Stimulated activated CD4-positive, alpha-beta T cell treated with anti-CD3 and anti-CD28 coated beads, TNF-alpha, amount 100 ng/mL, for 24 hours (primary cell): ENCODE results near the gene NPW.
A peak's percentile ranks its signal among the peaks of the same experiment; 100 is the strongest.

Source experiments
- DNase-seq, 3 experiments: peaks; one replicate each; pipeline ENCODE4 v3.0.0-alpha.2; 2020; ENCODE audit warnings: low read depth in 3 of 3

Gene NPW

DNA sequence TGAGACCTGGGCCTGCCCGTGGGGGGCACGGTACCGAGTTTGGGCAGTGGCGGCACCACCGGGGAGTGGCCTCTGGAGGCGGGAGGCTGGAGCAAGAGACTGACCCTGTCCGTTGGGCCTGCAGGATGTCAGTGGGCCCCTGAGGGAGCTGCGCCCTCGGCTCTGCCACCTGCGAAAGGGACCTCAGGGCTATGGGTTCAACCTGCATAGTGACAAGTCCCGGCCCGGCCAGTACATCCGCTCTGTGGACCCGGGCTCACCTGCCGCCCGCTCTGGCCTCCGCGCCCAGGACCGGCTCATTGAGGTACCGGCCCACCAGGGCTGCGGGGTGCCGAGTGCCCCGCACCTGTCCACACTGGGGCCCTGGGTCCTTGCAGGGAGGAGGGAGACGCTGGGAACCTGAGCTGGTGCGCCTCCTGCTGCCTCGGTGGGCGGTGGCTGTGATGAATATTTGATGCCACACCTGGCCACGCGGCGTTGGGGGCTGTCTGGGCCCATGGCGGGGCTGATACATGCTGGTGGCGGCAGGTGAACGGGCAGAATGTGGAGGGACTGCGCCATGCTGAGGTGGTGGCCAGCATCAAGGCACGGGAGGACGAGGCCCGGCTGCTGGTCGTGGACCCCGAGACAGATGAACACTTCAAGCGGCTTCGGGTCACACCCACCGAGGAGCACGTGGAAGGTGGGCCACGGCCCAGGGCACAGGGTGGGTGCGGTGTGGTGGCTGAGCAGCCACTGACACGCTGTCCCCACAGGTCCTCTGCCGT, 16.8 kb downstream of the NPW start:
- no peak for DNase-seq

DNA sequence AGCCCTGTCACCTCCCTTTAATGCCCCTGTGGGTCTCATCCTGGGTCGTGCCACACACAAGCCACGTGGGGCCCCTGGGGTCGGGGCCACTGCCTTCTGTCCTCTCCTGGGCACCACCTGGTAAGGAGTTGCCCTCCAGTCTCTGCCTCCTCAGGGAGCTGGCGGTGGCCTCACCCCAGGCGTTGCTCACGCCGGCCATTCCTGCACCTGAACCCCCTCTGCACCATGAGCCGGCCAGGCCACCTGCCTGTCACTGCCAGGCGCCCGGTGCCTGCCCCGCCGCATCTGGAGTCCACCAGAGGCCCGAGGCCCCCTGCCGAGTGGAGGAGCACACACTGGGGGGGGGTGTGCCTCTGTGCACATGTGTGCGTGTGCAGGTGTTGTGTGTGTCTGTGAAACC, 17.5 kb downstream of the NPW start:
- no peak for DNase-seq

DNA sequence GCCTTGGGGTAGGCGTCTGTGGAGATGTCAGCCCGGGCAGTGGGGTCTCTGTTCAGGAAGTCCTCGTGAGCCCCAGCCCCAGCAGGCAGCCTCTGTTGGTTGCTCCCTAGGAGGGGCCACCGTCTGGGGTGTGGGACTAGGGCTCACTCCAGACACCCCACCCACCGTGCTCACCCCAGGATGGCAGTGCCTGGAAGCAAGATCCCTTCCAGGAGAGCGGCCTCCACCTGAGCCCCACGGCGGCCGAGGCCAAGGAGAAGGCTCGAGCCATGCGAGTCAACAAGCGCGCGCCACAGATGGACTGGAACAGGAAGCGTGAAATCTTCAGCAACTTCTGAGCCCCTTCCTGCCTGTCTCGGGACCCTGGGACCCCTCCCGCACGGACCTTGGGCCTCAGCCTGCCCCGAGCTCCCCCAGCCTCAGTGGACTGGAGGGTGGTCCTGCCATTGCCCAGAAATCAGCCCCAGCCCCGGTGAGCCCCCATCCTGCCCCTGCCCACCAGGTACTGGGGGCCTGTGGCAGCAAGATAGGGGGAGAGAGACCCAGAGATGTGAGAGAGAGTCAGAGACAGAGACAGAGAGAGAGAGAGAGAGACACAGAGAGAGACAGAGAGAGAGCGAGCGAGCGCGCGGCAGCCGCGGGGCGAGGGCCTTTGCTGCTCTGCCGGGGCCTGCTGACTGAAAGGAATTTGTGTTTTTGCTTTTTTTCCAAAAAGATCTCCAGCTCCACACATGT, 18.2 kb downstream of the NPW start:
- no peak for DNase-seq

DNA sequence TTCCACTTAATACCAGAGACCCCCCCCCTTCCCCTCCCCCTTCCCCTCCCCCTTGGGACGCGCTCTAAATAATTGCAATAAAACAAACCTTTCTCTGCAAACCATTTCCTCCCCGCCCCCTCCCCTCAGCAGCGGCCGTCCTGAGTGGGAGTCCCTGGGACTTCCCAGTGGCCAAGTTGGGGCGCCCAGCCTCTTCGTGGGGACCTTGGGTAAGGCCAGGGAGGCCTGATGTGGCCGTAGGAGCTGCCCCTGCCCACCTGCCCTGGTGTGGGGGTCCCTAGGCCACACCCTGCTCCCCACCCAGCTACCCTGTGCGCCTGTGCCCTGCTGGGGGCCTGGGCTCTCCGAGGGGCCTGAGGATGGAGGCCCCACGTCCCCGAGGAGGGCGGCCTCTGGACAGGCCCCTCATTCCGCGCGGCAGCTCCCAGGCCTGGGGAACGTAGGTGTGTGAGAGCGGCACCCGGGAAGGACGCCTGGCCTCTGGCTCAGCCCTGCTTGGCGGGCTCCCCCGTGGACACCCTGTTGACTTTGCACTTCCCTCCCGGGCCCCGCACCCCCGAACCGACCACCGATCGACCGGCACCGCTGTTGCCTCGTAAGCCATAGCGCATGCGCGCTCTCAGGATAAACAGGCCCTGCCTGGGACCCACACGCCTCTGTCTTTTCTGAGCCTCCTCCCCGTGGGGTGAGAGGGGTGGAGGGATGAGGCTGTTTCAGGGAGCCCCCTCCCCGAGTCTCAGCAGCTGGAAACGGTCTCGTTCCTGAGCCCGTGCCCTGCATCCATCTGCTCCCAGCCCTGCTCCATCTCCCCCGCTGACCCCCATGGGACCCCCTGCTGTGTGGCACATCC, 19.0 kb downstream of the NPW start:
- no peak for DNase-seq

DNA sequence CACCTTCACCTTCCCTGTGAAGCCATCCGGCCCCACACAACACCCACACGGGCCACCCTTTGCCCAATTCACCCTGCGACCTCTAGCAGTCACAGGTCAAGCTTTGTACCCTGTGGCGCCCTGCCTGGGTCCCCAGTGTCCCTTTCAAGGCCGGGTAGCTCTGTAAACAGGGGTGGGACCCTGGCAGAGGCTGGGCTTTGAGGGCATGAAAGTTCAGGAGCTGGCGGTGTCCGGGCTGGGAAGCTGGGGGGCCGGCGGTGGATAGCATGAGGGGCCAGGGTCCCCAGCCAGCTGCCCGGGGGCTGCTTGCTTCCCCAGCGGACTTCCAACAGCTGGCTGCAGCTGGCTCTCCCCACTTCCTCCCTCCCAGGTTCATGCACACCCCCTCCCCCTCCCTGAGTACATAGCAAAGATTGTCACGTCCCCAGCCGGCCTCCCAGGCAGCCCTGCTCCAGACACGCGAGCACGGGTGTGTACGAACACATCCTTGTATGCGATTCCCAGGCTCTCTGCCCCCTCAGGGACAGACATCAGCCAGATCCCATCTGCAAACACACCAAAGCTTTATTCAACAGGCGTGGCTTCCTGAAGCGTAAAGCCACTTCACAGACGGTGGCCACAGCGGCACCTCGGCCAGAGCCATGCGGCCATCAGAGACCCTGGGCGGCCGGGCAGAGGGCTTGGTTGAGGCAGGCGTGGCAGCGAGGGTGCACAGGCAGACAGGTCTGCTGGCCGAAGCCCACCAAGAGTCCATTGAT, 19.9 kb downstream of the NPW start:
- DNase-seq, result no peak

DNA sequence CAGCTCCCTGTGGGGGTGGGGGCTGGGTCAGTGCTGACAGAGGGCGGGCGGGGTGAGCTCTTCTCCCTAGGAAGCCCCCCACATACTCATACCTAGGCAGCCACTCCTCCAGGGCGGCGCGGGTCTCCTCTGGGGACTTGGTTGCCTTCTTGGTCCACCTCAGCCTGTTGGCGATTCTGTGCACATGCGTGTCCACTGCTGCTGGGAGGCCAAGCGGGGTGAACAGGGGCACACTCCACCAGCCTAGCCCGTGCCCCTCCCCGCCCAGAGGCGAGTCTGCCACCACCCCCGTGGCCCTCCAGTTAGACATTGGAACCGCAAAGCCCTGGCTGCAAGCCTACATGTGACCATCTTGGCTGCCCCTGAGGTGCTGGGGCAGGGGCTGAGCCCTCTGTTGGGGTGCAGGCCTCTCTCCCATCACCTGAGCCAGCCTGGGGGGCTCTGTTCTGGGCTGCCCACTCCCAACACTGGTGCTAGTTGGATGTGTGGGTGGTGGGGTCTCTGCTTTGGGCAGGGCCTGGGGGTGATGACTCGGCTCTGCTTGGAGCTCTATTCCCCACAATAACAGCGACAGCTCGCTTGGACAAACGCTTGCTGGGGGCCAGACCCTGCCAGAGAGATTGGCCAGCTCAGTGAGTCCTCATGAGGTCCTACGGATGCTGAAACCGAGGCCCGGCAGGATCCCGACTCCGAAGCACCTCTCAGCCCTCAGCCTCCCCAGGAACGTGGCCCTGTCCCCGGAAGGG, 20.6 kb downstream of the NPW start:
- no peak for DNase-seq

DNA sequence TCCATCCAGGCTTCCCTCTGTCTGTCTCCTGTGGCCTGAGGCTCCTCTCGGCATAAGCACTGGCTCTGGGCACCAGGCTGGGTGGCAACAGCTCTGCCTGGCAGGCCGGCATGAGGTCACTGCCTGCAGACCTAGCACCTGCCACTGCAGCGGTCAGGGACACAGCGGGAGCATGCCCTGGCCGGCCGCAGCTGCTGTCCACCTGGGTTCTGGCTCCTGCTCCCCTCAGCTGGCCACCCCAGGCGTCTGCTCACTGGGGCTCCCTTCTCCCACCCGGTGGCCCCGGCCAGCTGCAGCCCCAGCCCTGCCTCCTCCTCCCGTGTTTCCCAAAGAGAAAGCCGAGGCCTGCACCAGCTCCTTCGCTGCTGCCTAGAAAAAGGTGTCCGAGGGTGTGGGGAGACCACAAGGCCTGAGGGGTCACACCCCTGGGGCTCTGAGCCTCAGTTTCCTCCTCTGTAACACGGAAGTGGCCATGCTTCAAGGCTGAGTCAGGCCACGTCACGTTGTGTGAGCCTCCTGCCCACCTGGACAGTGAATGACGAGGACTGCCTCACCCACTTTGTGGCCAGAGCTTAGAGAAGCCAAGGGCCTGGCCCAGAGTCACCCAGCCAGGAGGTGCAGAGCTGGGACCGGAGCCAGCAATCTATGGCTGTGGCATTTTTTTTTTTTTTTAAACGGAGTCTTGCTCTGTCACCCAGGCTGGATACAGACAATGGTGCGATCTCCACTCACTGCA, 21.4 kb downstream of the NPW start:
- DNase-seq, result no peak

DNA sequence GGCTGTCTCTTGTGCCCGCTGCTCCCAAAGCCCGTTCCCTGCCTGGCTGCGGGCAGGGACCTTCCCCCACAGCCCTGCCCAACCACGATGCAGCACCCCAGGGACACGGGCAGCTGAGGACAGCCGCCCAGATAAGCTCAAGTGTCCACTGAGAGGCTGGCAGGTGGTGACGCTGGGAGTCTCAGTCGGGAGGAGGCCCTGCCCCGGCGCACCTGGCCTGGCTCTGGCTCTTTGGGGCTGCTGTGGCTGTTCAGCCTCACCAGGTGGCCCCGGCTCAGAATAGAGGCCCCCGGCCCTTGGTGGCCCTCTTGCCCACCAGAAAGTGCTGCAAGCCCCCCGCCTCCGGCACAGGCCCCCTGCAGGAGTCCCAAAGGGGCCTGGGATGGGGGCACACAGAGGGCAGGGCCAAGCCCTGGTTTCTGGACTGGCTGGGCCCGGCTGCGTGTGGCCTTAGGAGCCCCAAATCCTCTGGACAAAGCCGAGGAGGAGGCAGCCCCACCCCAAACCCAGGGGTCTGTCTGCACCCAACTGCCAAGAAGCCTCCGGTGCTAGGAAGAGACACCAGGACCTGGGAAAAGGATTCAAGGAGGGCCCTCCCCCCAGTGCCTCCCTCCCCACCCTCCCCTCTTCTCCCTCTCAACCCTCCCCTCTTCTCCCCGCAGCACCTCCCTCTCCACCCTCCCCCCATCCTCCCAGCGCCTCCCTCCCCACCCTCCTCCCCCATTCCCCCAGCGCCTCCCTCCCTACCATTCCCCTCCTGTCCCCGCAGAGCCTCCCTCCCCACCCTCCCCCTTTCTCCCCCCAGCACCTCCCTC, 22.8 kb downstream of the NPW start:
- no peak for DNase-seq

DNA sequence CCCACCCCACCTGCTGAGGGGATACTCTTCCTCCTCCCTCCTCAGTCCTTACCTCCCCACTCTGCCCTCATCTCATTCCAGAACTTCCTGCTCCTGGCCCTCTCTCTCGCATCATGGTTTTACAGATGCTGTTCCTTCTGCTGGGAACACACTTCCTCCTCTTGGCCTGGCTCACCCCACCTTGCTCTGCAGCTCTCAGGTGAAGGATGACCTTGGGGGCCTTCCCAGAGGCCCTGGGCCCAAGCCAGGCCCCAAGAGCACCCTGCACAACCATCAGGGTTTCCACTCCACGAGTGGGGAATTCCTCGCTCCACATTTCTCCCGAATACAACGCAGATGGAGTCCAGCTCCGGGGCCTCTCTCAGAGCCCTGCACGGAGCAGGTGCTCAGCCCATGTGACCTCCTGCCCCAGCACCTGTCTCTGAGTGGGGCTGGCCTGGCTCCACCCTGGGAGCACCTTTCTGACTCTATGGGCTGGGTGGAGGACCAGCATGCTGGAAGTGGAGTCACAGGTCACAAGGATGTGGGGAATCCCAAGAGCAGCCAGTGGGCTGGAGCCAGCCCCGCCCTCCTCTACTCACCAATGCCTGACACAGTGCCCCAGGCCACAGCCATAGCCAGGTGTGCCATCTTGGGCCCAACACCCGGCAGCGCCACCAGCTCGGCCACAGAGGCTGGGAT, 23.5 kb downstream of the NPW start:
- no peak for DNase-seq

DNA sequence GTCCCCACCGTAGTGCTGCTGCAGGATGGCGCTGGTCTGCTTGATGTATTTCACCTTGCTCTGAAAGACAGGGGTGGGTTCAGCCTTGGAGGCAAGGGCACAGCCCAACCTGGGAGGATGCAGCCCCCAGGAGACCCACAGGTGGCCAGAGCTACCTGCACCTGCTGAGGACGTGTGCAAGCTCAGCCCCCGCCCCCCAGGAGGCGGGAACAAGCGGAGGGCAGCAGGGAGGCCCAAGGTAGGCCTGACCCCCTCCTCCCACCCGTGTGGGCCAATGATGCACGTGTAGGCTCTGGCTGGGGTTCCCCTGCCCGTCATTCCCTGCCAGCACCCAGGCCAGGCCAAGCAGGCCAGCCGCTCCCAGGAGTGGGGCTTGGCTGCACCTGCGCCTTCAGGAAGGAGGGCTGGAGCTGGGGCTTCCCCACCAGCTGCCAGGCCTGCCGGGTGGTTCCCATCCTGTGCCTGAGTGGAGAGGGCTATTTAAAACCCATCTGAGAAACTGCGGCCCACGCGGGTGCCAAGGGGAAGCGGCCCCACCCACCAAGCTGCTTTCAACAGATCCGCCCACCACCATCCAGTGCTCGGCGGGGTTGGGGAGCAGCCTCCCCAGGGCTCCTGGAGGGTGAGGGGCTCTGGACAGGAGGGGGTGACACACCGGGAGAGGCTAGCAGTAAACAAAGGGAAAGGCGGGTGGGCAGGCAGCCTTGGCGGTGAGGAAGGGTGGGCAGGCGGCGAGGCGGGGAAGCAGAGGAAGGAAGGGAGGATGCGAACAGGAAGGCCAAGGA, 24.3 kb downstream of the NPW start:
- DNase-seq, result no peak

DNA sequence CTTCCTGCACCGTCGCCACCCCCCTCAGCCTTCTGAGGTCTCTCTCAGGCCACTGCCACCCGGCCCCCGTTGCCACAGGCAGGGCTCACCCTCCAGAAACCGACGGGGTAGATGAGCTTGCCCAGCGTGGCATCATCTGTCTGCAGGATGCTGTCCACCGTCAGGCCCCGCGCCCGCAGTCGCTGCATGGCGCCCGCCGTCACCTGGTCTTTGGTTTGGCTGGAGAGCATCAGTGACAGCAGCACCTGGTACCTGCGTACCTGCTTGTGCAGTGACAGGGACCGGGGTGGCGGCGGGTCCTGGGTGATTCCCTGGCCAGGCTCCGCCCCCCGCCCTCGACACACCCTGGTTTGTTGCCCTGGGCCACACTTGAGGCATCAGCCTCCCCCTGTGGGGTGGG, 25.0 kb downstream of the NPW start:
- DNase-seq, result no peak

DNA sequence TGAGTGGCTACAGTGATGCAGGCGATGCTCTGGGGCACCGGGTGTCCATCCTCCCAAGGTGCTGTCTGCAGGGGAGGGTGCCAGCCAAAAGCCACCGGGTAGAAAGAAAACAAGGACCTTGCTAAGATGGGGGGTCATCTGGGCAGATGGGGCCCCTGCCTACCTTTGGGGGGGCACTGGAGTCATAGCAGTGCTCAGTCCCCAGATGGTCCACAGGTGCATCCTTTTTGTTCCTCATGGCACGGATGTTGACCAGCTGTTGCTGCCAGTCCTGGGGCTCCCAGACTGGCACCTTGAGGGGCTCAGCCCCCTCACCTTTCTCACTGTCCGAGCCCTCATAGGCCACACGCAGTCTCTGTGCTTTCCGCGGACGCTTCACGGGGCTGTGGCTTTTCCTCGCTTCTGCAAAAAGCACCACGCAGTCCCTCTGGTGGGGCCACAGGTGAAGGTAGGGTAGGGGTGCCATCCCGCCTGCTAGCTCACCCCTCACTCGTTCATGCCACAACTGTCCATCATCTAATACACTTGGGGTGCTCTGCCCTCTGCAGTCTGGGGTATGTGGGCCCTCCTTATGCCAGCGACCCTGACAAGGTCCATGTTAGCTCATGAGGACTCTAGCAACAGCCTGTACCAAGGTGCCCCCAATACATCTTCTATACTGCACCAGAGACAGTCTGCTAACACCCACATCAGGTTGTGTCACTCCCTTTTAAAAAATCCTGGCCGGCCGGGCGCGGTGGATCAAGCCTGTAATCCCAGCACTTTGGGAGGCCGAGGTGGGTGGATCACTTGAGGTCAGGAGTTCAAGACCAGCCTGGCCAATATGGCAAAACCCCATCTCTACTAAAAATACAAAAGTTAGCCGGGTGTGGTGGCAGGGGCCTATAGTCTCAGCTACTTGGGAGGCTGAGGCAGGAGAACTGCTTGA, 26.6 kb downstream of the NPW start:
- DNase-seq, result no peak

DNA sequence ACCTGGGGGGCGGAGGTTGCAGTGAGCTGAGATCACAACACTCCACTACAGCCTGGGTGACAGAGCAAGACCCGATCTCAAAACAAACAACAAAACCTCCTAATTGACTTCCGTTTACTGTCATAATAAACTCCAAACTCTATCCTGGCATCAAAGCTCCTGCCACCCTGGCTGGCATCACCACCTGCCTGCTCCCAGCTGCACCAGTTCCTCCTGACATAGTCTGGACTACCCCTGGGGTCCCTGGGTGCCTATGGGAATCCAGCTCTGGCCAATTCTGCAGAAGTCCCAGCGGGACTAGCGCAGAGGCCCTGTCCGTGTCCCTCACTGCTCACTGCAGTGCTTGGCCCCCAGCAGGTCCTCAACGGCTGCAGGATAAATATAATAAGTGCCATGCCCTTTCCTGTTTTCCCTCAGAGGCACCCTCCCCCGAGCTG, 27.3 kb downstream of the NPW start:
- no peak for DNase-seq

DNA sequence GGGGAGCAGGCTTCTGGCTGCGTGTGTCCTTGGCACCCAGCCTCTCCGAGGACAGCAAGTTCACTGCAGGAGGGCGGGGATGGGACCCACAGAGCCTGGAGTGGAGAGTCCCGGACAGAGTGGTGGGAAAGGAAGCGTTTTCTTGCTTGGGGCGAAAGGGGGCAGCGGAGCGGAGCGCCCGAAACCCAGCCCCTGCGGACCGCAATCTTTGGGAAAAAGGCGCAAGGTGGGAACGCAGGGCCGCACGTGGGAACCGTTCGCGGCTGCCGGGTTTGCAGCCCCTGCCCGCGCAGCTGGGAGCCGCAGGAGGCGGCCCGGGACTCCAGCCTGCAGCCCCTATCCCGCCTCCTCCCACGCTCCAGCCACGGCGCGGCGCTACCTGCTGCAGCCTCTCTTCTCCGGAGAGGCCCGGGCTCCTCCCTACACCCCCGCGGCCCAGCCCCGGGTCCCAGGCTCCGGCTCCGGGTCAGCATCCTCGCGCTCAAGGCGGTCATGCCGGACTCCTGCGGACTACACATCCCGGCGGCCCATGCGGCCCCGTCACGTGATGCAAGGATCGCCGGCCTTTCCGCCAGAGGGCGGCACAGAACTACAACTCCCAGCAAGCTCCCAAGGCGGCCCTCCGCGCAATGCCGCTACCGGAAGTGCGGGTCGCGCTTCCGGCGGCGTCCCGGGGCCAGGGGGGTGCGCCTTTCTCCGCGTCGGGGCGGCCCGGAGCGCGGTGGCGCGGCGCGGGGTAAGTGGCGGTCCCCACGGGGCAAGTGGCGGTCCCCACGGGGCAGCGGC, 27.9 kb downstream of the NPW start, which contains the start of the genes NTHL1 and TSC2:
NTHL1 (minus strand) TSS at position 505 of the 786 bp plus-strand sequence; CDS start at position 494, 11 bp downstream.
TSC2 (plus strand) TSS at position 656 of the 786 bp plus-strand sequence. CDS start 631 bp downstream, outside the sequence.
- DNase-seq, result peak; percentile 87 to 95 (median 91)

DNA sequence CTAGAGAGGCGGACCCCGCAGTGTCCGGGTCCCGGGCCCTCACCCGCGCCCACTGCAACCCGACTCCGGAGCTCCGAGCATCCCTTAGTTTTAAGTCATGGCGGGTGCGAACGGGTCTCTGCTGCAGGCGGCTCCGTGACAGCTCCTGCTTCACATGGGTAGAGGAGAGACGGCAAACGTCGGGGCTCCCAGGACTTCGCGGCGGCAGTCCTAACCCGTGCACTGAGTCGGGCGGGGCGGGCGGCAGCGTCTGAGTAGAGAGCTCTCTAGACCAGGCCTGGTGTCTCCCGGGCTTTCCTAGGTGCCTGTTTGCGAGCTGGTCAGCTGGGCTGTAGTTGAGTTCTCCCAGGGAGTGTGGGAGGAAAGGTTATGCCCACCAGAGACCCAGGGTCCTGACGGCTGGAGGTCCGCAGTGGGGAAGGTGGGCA, 28.5 kb downstream of the NPW start:
- DNase-seq, result no peak

DNA sequence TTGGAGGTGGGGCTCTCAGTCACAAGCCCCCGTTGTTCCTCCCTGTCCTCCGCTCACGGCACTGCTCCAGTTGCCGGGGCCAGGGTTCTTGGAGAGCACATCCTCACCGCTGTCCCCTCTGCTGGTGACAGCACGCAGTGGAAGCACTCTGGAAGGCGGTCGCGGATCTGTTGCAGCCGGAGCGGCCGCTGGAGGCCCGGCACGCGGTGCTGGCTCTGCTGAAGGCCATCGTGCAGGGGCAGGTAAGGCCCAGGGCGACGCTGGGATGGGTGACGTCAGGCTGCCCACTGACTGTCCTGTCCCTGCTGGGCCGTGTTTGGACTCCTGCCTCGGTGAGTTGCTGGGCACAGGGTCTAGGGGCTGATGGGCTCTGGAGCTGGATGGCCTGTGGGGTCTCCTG, 33.6 kb downstream of the NPW start:
- no peak for DNase-seq
